GM21360 (cell line): Measurements from ENCODE around the gene EARS2.

Experiments used
- ATAC-seq: cut with Tn5 transposase; IDR thresholded peaks from one replicate; pipeline ENCODE4 v1.9.1; 2021; ENCODE audit warnings: mild to moderate bottlenecking, moderate library complexity; ENCODE audit not compliant: unreplicated experiment

The EARS2 gene

DNA sequence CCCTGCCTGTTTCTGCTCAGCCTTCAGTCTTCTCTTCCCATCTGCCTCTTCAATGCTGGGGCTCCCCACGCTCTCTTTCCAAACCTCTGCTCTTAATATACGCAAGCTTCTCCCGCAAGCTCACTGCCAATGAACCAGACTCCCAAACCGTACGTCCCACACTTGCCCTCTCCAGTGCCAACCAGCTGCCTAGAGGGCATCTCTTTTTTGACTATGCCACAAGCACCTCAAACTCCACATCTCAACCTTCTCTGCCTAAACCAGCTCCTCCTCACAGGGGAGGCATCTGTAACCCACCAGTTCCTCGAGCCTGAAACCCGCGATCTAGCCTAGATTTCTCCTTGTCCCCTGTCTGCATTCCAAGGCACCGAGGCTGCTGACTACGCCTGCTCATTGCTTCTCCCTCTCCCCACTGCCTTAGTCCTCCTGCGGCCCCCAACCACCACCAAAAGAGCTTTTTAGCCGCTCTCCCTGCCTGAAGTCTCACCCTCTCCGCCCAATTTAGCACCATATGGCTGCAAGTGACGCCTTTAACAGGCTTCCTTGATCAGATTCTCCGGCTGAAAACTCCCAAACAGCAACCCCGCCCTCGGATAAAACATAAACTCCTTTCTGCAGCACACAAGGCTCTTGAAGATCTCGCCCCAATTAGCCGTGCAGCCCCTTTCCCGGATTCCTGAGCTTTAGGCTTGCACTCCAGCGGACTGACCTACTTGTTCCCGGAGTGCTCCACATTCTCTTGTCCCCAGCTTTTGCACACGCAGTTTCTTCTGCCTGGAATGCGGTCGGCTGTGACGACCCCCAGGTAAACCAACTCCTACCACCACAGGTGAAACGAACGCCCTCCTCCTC, 48.3 kb downstream of the EARS2 start:
- no peak for ATAC-seq

DNA sequence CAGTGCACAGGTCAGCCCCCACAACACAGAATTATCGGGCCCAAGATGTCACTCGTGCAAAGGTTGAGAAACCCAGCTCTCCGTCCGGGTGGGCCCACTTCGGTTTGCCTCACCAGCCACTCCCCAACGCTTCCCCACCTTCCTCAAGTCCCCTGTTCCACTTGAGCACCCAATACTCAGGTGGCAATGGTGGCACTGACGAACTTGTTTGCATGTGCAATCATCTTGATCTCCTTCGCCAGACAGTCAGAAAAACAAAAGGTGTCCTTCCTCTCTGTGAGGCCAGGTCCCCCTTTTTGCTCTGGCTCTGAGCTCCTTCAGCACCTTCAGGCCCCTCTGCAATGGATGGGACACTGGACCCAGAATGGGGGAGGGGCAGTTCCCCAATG, 50.5 kb downstream of the EARS2 start:
- ATAC-seq, result no peak

DNA sequence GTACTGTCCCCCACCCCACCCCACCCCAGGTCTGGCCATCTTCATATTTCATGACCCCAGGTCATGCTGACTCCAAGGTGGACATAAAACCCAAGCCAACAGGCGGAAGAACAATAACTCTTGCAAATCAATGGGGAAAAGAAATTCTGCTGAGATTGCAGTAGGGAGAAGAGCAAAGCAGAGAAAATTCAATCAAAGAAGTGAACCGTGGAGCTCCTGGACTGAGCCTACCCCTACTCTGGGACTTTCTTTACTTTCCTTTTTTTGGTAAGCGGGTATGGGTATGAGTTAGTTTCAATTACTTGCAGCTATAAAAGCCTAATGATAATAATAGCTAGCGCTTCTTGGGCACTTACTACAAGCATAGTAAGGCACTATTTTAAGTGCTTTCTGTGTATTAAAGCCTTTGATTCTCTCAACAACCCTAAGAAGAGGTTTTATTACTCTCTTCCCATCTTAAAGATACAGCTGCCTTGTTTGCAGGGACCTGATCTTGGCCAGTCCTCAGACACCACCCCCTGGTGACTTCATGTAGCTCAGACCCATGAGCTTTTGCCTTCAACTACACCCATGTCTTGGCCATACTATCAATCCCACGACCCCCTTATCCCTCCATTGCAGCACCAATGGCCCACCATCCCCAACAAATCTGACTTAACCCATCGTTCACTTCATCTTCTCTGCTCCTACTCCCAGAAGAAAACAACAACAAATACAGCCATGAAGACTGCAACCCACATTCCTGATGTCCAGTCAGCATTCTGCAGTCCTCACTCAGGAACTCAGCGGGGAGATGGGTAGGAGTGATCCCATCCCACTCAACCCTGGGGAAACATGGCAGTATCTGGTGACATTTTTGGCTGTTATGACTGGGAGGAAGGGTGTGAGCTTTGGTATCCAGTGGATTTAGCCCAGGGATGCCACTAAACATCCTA, 51.2 kb downstream of the EARS2 start:
- ATAC-seq, result no peak

DNA sequence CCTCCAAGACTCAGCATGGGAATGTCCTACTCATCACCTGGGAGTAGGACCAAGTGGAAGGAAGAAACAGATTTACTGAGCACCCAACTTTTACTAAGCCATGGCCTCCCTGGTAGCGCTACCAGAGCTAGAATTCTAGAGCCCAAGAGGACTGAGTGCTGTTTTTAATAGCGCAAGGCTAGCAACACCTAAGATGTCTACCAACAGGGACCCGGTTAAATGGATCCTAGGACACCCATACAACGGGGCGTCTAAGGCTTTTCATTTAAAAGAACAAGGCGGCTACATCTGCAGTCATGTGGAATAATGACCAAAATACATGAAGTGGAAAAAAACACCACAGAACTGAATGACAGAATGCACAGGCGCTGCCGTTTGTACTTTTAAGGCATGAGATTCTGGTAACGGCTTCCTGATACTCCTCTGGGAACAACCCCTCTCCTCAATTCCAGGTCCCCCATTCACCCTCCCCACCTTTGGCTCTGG, 51.9 kb downstream of the EARS2 start:
- peak; percentile 14 for ATAC-seq

DNA sequence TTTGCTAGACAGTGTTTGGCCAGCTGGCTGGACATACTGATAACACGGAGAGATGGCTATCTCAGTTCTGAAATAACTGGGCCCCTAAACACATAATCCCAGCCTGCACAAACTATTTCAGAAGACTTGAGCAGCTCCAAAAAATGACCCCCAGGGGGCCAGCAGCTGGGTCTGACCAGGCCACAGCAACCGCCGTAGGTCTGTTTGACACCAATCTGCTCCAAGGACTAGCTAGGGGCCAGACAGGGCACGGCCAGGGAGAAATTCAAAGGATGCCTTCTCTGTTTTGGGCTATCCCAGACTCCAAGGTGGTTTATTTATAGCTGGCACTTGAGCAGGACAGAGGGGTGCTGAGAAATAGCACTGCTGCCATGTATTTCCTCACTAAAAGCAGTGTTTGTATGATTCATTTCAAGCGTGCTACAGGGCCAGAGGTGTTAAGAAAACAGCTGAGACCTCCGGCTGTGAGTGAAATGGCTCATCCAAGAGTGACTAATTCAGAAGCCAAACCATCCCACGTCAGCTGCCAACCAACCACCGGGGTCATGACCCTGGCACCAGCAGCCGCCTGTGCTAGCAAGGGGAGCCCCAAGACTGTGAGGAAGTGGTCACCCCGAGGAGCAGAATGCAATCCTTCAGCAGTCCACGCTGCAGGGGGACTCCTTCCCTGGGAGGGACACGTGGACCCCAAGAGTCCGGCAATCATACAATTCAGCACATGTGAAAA, 52.5 kb downstream of the EARS2 start:
- peak; percentile 51 for ATAC-seq

DNA sequence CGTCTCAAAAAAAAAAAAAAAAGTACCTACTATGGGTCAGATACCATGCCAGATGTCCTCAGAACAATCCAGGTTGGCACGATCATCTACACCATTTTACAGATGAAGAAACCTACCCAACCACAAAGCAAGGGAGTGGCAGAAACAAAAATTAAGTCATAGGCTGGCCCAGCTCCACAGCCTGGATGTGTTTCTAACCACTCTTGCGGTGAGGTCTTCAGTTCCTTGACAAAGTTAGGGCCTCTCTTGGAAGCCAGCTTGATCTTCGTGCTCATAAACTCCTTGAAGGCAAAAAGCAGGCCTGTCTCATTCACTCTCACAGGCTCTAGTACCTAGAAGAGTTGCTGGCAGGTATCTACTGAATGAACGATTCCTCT, 53.1 kb downstream of the EARS2 start:
- no peak for ATAC-seq

DNA sequence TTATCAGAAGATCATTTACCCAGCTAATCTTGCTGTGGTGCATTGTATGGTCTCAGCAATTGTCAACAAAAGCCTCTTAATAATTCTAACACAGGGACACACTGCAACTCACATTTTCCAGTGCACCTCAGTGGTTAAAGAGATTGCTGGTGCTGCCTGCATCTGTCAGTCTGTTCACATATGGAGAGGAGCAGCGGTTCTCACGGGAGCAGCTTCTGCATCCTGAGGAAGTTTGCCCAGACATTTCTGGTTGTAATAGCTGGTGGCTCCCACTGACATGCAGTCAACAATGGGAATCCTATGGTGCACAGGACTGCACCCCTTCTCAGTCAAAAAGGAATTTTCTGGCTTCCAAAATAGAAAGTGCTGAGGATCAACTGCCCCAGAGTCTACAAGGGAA, 54.7 kb downstream of the EARS2 start:
- no peak for ATAC-seq

DNA sequence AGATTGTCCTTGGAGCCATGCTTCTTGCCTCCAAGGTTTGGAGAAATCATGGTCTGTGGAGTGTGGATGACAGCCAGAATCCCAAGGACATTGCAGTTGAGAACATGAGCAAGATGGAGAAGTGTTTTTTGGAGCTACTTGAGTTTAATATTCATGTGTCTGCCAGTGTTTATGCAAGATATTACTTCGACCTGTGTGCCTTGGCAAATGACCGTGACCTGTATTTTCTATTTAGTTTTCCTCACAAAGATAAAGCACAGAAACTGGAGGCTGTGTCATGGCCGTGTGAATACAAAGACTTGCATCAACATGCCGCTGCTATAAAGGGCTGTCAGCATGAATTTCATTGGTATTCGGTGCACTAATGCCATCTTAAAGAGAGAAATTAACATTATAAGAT, 55.9 kb downstream of the EARS2 start:
- no peak for ATAC-seq

DNA sequence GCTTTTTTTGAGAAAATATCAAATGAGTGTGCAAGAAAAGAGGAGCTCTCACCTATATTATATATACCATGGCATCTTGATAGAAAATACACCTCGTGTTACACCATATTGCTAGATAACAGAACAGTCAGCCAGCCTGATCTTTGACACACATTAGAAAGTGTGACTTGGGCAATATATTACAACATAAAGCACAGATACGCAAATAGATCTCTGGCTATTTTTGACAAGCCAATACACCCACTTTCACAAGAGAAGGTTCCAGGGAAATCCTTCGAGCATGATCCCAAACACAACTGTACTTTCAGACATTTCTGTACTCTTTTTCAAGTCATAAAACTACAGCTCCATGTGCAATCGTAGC, 56.3 kb downstream of the EARS2 start:
- ATAC-seq, result no peak

DNA sequence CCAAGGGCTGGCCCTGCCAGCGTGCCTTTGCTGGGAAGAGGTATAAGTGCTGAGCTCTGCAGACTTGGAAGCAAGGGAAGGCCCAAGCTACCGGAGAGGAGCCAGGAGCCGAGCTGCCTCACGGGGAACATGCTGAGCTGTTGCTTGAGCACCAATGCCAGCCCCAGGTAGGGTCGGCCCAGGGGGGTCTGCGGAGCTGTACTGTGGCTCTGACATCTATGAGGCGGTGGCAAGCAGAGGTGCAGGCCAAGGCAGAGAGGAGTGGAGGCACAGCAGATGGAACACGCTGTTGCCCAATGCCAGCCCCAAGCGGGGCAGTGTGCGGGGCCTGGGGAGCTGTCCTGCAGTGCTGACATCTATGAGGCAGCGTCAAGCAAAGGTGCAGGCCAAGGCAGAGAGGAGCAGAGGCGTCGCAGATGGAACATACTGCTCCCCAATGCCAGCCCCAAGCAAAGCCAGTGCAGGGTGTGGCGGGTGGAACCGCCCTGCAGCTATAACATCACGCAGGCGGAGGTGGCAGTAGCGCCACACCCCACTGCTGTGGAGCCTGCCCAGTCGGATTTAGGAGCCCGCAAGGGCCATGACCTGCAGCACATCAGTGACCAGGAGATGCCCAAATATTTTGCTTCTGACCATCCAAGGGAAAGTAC, 56.8 kb downstream of the EARS2 start:
- no peak for ATAC-seq

DNA sequence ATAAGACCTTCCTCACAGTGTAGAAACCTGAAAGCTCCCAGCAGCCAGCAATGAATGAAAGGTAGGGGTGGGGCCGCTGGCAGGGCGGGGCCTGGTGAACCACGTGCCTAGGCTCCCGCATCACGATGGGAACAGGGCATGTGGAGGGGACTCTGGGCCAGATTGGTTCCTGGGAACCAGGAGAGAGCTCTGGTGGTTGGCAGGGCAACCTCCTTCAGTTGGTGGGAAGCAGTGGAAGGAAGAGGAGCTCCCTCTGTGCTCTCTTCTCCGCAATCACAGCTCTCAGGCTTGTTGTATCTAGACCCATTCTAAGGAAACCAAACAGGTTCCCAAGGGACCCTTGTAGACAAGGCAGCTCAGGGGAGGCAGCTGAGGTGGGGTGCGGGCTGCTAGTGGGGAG, 57.3 kb downstream of the EARS2 start:
- no peak for ATAC-seq

DNA sequence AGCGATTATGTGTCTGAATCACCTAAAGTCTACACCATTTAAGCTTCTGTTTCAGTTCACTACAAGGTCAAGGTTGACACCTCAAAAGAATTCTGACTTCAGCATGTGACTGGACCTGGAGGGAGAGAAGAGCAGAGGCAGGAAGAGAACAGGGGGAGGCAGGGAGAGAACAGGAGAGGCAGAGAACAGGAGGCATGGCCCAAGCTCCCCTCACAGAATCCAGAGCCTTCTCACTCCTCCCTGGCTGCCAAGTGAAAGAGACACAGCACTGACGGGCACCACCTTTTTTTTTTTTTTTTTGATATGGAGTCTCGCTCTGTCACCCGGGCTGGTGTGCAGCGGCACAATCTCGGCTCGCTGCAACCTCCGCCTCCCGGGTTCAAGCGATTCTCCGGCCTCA, 58.3 kb downstream of the EARS2 start:
- no peak for ATAC-seq

DNA sequence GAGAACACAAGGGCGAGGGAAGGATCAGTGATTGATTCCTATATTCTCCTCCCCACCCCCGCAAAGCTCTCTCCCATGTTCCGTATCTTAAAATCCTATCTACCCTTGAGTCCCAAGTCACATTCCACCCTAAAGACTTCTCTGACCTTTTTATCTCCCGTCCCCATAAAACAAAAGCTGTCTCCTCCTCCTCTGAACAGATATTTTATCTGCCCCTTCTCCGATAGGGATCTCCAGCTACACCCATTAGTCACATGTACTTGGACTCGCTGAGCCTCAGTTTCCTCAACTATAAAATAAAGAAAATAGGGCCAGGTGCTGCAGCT, 59.6 kb downstream of the EARS2 start:
- no peak for ATAC-seq

DNA sequence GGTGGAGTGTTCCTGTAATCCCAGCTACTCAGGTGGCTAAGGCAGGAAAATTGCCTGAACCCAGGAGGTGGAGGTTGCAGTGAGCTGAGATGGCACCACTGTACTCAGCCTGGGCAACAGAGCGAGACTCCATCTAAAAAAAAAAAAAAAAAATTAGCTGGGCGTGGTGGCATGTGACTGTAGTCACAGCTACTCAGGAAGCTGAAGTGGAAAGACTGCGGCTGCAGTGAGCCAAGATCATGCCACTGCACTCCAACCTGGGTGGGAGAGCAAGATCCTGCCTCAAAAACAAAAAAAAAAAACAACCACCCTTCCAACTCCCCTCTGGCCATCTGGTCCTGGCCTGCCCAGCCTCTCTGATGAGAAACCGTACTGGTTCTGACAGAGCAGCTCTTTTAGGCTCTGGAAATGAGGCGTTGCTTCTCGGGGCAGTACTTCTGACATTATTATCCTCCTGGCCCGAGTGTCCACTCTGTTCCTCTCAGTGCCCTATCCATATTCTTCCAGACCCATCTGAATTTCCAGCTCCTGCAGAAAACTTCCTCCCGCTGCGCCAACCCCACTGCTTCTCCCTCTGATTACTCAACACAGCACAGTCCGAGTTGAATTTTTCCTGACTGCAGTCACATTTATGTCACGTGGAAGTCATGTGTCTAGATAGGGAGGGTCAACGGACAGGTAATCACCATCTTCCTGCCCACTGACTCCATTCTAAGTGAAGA, 60.2 kb downstream of the EARS2 start:
- ATAC-seq, result no peak

DNA sequence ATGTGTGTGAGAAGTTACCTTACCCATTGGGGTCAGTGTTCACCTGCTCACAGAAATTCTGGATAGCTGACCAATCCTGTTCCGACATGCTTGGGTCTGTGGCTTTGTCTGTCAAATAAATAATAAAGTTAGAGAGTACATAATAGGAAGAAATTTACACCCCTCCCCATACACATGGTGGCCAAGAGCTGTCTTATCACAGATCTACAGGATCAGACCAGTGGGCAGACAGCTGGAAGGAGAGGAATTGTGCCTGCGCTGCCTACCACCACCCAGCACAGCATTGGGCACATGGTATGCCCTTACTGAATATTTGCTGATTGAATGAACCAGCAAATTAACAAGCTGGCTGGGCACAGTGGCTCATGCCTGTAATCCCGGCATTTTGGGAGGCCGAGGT, 61.5 kb downstream of the EARS2 start:
- ATAC-seq, result no peak

DNA sequence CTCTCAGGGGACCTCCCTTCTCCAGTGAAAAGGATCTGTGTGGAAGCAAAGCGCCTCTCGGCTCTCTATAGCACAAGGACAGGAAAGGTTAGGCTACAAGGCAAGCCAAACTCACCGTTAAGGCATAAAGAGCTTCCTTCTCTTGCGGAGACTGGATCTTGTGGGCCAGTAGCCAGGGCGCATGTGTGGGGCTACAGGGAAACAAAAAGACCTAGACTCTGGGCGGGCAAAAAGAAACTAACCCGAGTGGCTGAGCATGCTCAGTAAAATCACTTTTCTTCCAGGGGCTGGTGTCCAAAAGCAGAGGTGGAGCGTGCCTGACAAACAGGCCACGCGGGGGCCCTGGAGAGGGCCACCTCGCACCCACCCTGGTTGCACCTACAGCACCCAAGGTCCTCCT, 63.0 kb downstream of the EARS2 start:
- no peak for ATAC-seq

DNA sequence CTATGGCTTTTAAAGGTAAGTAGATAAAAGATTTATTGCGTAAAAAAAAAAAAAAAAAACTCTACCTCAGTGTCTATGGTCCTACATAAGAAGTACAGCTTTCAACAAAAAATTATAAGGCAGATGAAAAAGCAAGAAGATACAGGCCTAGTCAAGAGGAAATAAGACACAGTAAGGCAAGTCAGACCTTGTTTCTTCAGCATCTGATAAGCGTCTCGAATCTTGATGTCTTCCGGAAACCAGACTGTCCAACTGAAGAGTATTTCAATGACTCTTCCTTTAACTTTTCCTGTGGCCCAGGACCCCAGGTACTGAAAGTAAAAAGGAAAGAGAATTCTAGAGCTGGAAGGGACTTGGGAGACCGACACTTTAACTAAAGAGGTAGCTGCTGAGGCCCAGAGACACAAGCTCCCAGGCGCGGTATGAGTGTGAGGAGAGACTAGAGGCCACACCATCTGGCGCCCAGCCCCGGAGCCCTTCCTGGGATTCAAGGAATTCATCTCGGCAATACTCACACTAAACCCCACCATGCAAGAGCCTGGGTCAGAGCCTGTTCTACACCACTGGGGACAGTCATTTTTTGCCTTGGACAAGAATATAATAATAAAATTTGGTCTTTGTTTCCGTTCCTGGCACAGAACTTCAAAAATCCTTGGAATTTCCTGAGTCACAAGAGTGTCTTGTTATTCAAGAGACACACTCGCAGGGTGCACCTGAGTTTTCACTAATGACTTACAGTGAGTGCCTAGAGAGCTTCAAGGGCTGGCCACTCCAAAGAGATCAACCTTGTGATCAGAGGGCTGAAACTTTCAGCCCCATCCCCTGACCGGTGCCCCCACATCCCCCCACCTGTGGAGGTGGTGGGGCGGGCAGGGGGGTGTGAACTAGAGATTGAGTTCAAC, 65.4 kb downstream of the EARS2 start:
- ATAC-seq, result no peak

DNA sequence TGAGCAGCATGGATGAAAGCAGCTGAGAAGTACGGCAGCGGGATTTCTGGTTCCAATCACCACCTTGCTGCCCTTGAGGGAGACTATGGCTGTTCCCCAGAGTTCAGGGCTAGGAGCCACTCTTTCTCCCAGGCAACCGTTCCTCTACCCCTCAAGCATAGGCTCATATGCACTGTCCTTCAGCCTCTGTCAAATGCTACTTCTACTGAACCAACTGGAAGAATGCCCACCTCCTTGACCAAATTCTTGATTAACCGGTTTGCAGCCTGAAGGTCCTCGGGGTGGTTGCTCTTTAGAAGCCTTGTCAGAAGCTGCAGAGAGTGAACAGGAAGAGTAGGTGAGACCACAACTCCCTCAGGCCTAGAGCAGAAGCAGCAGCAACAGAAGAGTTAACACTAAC, 70.7 kb downstream of the EARS2 start:
- no peak for ATAC-seq

DNA sequence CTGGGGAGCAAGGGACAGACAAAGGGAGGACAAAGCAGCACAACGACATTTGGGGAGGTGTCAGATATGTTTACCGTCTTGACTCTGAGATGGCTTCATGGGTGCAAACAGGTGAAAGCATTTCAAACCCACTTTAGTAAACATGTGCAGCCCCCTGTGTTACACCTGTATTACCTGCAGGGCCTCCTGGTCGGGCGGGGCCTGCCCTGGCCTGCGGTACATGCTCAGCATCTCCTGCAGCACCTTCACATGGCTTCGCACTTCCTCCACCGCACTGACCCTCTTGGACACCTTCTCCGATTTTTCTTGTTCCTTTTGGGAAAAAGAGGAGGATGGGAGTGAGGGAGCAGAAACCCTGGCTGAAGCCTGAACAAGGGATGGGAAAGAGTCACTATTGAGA, 71.3 kb downstream of the EARS2 start:
- no peak for ATAC-seq
